CD4-positive, alpha-beta T cell treated with Interleukin-17A for 1 hour (primary cell): ENCODE results near the gene SCLT1.
A peak's percentile ranks its signal among the peaks of the same experiment; 100 is the strongest.

Experiments used
- DNase-seq: peaks from one replicate; pipeline ENCODE4 v3.0.0-alpha.2; 2020

Gene SCLT1

GRCh38 chr4:128955751-128956150 is 137.6 kb downstream of the SCLT1 start:
- no peak for DNase-seq

DNA sequence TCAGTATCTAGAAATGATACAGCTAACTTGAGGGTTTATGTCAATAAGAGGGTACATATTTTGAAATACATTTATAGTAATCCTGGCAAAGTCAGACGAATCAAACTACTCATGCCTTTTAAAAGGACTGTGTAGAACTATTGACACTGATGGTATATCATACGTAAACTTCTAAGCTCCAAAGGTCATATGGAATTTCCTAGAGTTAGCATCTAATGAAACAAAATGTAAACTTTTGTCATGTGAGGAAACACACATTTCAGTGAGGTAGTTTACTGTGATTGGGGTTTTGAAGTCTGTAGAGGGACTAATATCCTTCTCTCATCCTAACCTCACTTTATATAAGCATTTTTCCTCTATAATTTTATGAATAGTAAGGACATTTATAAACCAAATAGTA is 138.4 kb downstream of the SCLT1 start:
- DNase-seq = no peak

DNA sequence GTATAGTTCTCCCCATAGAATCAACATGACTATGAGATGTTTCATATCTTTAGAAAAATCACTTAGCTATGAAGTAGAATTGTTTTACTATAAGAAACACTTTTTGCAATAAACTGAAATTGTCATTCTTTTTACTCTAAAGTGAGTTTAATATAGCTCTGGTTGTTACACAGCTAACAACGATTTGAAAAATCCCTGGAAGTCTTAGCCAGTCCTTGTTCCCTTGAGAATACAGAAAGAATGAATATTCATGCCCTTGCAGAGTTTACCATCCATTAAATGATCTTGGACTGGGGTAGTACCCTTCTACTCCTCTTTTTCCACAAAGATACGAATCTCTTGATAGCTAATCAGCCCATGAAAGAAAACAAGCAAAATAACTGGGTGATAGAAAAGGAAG is 142.0 kb downstream of the SCLT1 start:
- no peak for DNase-seq

DNA sequence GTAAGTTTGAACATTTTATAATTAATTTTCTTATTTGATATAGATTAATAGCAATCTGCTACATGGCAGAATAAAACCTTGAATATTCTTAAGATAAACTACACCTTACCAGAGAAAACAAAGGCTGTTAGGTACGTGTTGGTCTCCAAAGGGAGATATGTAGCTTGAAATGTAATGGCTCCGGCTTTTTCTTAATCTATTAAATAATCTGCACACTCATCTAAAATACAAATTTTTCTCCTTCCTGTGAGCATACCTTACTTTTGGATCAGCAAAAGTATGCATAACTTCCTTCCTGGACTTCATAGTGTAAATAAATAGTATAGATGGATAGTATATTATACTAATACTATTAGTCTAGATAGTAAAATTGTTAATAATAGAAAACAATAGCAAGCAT is 142.5 kb downstream of the SCLT1 start:
- DNase-seq = no peak

GRCh38 chr4:128946916-128947315 is 146.4 kb downstream of the SCLT1 start:
- DNase-seq = no peak

- DNase-seq = no peak
Measured at GRCh38 chr4:128942607-128943006, 150.7 kb downstream of the SCLT1 start.

DNA sequence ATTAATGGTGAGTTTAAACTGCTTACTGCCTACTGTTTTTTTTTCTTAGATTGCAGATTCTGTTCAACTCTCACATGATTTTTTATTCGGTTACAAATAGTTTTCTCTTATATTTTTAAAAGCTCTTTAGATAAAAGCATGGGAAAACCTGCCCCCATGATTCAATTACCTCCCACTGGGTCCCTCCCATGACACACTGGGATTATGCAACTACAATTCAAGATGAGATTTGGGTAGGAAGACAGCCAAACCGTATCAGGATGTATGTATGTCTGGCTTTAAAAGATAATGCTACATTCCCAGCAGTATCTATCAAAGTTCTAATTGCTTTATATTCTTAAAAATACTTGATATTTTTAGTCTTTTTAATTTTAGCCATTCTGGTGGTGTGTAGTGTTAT is 152.4 kb downstream of the SCLT1 start:
- DNase-seq = no peak

- DNase-seq = no peak
Measured at GRCh38 chr4:128930051-128930450, 163.3 kb downstream of the SCLT1 start.

- no peak for DNase-seq
Measured at GRCh38 chr4:128924951-128925350, 168.4 kb downstream of the SCLT1 start.

GRCh38 chr4:128921954-128922353 is 171.4 kb downstream of the SCLT1 start:
- no peak for DNase-seq

DNA sequence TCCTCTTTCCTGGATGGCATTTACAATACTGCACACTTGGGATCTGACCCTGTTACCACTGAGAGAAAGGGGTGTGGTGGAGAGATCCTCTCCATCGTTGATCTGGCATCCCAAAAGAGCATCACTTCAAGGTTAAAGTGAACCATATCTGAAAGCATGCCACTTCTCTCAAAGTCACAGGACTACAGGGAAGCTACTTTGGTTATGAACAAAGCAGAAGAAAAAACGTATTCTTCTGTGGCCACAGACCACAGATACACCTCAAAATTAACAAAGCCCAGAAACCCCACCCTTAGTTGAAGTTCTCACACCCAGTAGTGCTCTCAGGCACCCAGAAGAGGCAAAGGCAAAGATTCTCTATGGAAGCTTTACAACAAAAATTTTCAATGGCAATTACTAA is 175.6 kb downstream of the SCLT1 start:
- DNase-seq = peak; percentile 26

GRCh38 chr4:128916832-128917231 is 176.5 kb downstream of the SCLT1 start:
- DNase-seq = peak; percentile 39

GRCh38 chr4:128915544-128915943 is 177.8 kb downstream of the SCLT1 start:
- no peak for DNase-seq

GRCh38 chr4:128913228-128913627 is 180.1 kb downstream of the SCLT1 start:
- no peak for DNase-seq

DNA sequence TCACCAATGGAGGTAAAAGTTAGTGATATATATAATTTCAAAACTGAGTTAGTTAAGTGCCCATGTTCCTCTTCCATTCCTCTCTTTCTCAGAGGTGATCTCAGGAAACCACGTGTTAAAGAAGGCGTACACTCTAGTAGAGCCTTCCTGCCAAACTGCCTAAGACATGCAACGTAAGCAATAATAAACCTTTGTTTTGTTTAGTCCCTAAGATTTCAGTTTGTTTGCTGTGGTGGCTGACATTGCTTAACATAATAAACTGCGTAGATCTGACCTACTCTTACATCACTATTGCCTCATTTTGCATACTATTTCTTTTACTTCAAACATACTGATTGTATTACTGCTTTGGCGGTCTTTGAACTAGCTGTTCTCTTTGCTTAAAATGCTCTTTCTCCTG is 184.6 kb downstream of the SCLT1 start:
- no peak for DNase-seq

DNA sequence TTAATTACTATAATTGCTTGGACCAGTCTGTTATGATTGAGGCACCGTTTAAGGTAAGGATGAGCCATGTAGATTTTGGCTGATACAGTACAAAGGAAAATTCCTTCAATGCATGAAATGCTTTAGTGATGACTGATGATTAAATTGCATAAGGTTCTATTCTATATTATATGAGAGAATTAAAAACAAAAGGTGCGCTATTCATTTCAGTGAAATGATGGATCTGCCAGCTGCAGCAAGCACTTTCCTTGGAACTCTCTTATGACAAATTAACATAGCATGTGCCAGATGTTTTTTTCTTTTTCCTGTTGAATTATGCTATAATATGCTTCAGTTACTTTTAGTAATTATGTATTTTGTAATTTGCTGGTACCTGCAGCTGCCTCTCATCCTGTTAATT is 185.4 kb downstream of the SCLT1 start:
- DNase-seq = no peak

DNA sequence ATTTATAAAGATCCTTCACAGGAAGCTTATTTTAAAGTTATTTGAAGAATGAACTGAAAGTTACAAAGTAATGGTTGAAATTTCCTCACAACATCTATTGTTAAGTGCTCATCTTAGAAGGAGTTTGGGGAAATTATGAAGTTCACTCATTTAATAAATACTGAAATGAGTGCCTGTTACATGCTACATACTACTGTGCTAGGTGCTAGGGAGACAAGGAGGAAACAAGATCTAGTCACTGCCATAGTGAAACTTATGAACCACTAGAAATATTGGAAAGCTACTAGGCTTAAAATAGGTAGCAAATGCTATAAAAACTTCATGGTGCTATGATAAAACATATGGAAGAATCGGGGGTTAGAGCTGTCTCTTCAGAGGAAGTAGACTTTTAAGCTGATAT is 186.8 kb downstream of the SCLT1 start:
- DNase-seq = no peak

GRCh38 chr4:128904821-128905220 is 188.5 kb downstream of the SCLT1 start:
- no peak for DNase-seq

- no peak for DNase-seq
Measured at GRCh38 chr4:128880662-128881061, 212.7 kb downstream of the SCLT1 start.

- DNase-seq = no peak
Measured at GRCh38 chr4:128879971-128880370, 213.4 kb downstream of the SCLT1 start.

- no peak for DNase-seq
Measured at GRCh38 chr4:128879283-128879682, 214.1 kb downstream of the SCLT1 start.

- DNase-seq = no peak
Measured at GRCh38 chr4:128877934-128878333, 215.4 kb downstream of the SCLT1 start.

- DNase-seq = no peak
Measured at GRCh38 chr4:128876200-128876599, 217.1 kb downstream of the SCLT1 start.

GRCh38 chr4:128871948-128872347 is 221.4 kb downstream of the SCLT1 start:
- DNase-seq = no peak

- no peak for DNase-seq
Measured at GRCh38 chr4:128869776-128870509, 223.4 kb downstream of the SCLT1 start.
